ENCODE measurements around the gene RECQL.

The RECQL gene

GRCh38 chr12:21434699-21435098 lies 66.7 kb downstream of the RECQL start:
- no peaks in the 10 kb centered on the region for H3K36me3 ChIP-seq (ENCODE audit: insufficient read depth, low read length)
- H3K4me2 ChIP-seq (ENCODE audit: low read length), result no peak overlapping the region
- H3K9me2 ChIP-seq (ENCODE audit: low read depth, low read length), result no peaks in the 10 kb centered on the region
- H3K79me2 ChIP-seq (ENCODE audit: insufficient read depth, low read length), result peaks cover 3% of the 10 kb centered on the region; the same call in 1 of the 2 replicates
- no peaks in the 10 kb centered on the region for H3F3A ChIP-seq (ENCODE audit: insufficient read depth, low read length)
- H3K4me1 ChIP-seq (ENCODE audit: insufficient read depth, low read length, severe bottlenecking), result peaks cover 19% of the 10 kb centered on the region
- H3K4me3 ChIP-seq (ENCODE audit: low read depth, low read length, poor library complexity, severe bottlenecking), result no peak overlapping the region
- no peaks in the 10 kb centered on the region for H3K9me3 ChIP-seq (ENCODE audit: low read length)
- H3K27ac ChIP-seq (ENCODE audit: low read depth, low read length, poor library complexity, severe bottlenecking), result no peak overlapping the region
- TF ChIP-seq CTCF (IDR thresholded peaks at IDR 0.05; ENCODE audit: low read length) (no peak), EZH2 (IDR thresholded peaks at IDR 0.05; ENCODE audit: borderline replicate concordance, low read length) (no peak)
- H3K9ac ChIP-seq (ENCODE audit: low read length), result no peak overlapping the region
- no peaks in the 10 kb centered on the region for H4K20me1 ChIP-seq (ENCODE audit: insufficient read depth, low read length)
- H2AFZ ChIP-seq (ENCODE audit: low read length), result no peak overlapping the region
- no peaks in the 10 kb centered on the region for H3K27me3 ChIP-seq (ENCODE audit: insufficient read depth, low read length)

GRCh38 chr12:21433525-21433924 lies 67.9 kb downstream of the RECQL start:
- Histone ChIP-seq H4K20me1 (ENCODE audit: insufficient read depth, low read length) (no peaks in the 10 kb centered on the region), H3K9ac (ENCODE audit: low read length) (no peak overlapping the region), H3K9me2 (ENCODE audit: low read depth, low read length) (no peaks in the 10 kb centered on the region), H2AFZ (ENCODE audit: low read length) (no peak overlapping the region), H3F3A (ENCODE audit: insufficient read depth, low read length) (no peaks in the 10 kb centered on the region), H3K27ac (ENCODE audit: low read depth, low read length, poor library complexity, severe bottlenecking) (no peak overlapping the region), H3K36me3 (ENCODE audit: insufficient read depth, low read length) (no peaks in the 10 kb centered on the region), H3K4me3 (ENCODE audit: low read depth, low read length, poor library complexity, severe bottlenecking) (no peak overlapping the region), H3K9me3 (ENCODE audit: low read length) (no peaks in the 10 kb centered on the region), H3K4me1 (ENCODE audit: insufficient read depth, low read length, severe bottlenecking) (peaks cover 9% of the 10 kb centered on the region), H3K79me2 (ENCODE audit: insufficient read depth, low read length) (no peaks in the 10 kb centered on the region), H3K4me2 (ENCODE audit: low read length) (no peak overlapping the region), H3K27me3 (ENCODE audit: insufficient read depth, low read length) (no peaks in the 10 kb centered on the region)
- TF ChIP-seq EZH2 (IDR thresholded peaks at IDR 0.05; ENCODE audit: borderline replicate concordance, low read length) (no peak), CTCF (IDR thresholded peaks at IDR 0.05; ENCODE audit: low read length) (no peak)

DNA sequence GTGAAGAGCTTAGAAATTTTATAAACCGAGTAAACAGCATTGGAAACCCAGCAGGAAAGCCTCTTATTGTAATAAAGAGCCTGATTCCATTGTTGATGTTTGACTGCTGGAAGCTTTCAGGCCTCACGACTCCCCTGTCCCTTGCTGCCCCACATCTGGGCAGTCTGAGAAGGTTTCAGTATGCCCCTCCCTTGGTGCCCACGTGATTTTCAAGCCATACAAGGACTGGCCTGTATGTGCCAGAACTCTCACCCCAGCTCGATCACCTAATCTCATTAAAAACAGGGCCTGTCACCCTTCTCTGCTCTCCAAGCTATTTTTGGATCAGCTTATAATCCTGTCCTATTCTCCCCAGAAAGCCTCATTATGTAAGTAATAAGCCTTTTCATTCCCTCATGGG lies 71.4 kb downstream of the RECQL start:
- Histone ChIP-seq H4K20me1 (ENCODE audit: insufficient read depth, low read length) (no peaks in the 10 kb centered on the region), H3K79me2 (ENCODE audit: insufficient read depth, low read length) (no peaks in the 10 kb centered on the region), H3K4me2 (ENCODE audit: low read length) (no peak overlapping the region), H3F3A (ENCODE audit: insufficient read depth, low read length) (no peaks in the 10 kb centered on the region), H3K4me3 (ENCODE audit: low read depth, low read length, poor library complexity, severe bottlenecking) (no peak overlapping the region), H3K4me1 (ENCODE audit: insufficient read depth, low read length, severe bottlenecking) (no peaks in the 10 kb centered on the region), H3K9ac (ENCODE audit: low read length) (no peak overlapping the region), H2AFZ (ENCODE audit: low read length) (no peak overlapping the region), H3K27me3 (ENCODE audit: insufficient read depth, low read length) (no peaks in the 10 kb centered on the region), H3K27ac (ENCODE audit: low read depth, low read length, poor library complexity, severe bottlenecking) (no peak overlapping the region), H3K36me3 (ENCODE audit: insufficient read depth, low read length) (no peaks in the 10 kb centered on the region), H3K9me3 (ENCODE audit: low read length) (no peaks in the 10 kb centered on the region), H3K9me2 (ENCODE audit: low read depth, low read length) (no peaks in the 10 kb centered on the region)
- TF ChIP-seq CTCF (IDR thresholded peaks at IDR 0.05; ENCODE audit: low read length), result no peak
- TF ChIP-seq EZH2 (IDR thresholded peaks at IDR 0.05; ENCODE audit: borderline replicate concordance, low read length), result no peak
